Neural cell (in vitro differentiated cells): Measurements from ENCODE around the gene AKT3. TPM values are rescaled to one million over a fixed set of nuclear protein-coding genes. Genes with fewer than 3 reads are reported as not detected.
A peak's percentile ranks its signal among the peaks of the same experiment; 100 is the strongest.

Experiments used
- H2AFZ ChIP-seq: fragments of 200-600, 300-800 bp; sonication (generic), shearing (Covaris generic); 2 replicates; pipeline ENCODE4 v1.6.0; 2014; ENCODE audit warnings: low read depth, mild to moderate bottlenecking, antibody characterized with exemption, low read length, moderate library complexity
- H3F3A ChIP-seq: fragments of 200-600 bp; shearing (Covaris generic); 2 replicates; pipeline ENCODE4 v1.6.1; 2016; ENCODE audit warnings: mild to moderate bottlenecking, moderate library complexity, mixed read lengths, antibody characterized with exemption, low read length; ENCODE audit not compliant: insufficient read depth, poor library complexity, severe bottlenecking
- H3K27ac ChIP-seq: fragments of 200-600, 300-800 bp; sonication (generic), shearing (Covaris generic); 2 replicates; pipeline ENCODE4 v1.5.1; 2014; ENCODE audit warnings: mild to moderate bottlenecking, low read length, moderate library complexity
- H3K27me3 ChIP-seq: fragments of 300-800, 200-600 bp; sonication (generic), shearing (Covaris generic); 2 replicates; pipeline ENCODE4 v1.6.0; 2014; ENCODE audit warnings: mild to moderate bottlenecking, low read depth, low read length, moderate library complexity; ENCODE audit not compliant: insufficient read depth
- H3K36me3 ChIP-seq: fragments of 300-800, 200-600 bp; sonication (generic), shearing (Covaris generic); 2 replicates; pipeline ENCODE4 v1.5.1; 2014; ENCODE audit warnings: mild to moderate bottlenecking, antibody characterized with exemption, low read length, moderate library complexity; ENCODE audit not compliant: insufficient read depth
- H3K4me2 ChIP-seq: fragments of 300-800, 200-600 bp; sonication (generic), shearing (Covaris generic); 2 replicates; pipeline ENCODE4 v1.6.0; 2014; ENCODE audit warnings: mild to moderate bottlenecking, low read length
- H3K4me3 ChIP-seq: fragments of 300-800, 200-600 bp; sonication (generic), shearing (Covaris generic); 2 replicates; pipeline ENCODE4 v1.5.1; 2014; ENCODE audit warnings: mild to moderate bottlenecking, low read length, moderate library complexity
- H3K79me2 ChIP-seq: fragments of 200-600 bp; shearing (Covaris generic); replicated peaks from 2 replicates; pipeline ENCODE4 v1.6.0; 2014; ENCODE audit warnings: mild to moderate bottlenecking, low read length, moderate library complexity; ENCODE audit not compliant: insufficient read depth
- H3K9ac ChIP-seq: fragments of 300-800, 200-600 bp; sonication (generic), shearing (Covaris generic); 2 replicates; pipeline ENCODE4 v1.6.1; 2016; ENCODE audit warnings: mild to moderate bottlenecking, low read length, mixed read lengths
- H3K9me2 ChIP-seq: fragments of 200-600 bp; shearing (Covaris generic); 2 replicates; pipeline ENCODE4 v1.6.1; 2016; ENCODE audit warnings: mild to moderate bottlenecking, low read length, mixed read lengths; ENCODE audit not compliant: insufficient read depth
- H3K9me3 ChIP-seq: fragments of 200-600, 300-800 bp; sonication (generic), shearing (Covaris generic); 2 replicates; pipeline ENCODE4 v1.6.1; 2016; ENCODE audit warnings: mild to moderate bottlenecking, mixed run types, low read length, moderate library complexity, mixed read lengths
- H4K20me1 ChIP-seq: fragments of 200-600 bp; shearing (Covaris generic); 2 replicates; pipeline ENCODE4 v1.6.1; 2016; ENCODE audit warnings: mild to moderate bottlenecking, mixed run types; ENCODE audit not compliant: insufficient read depth
- EP300 ChIP-seq: fragments of 450-650 bp; conservative IDR thresholded peaks from 2 replicates; pipeline ENCODE4 v1.6.1; 2014; ENCODE audit warnings: antibody characterized with exemption, mild to moderate bottlenecking, moderate library complexity; ENCODE audit not compliant: poor library complexity, severe bottlenecking
- MXI1 ChIP-seq: fragments of 450-650 bp; conservative IDR thresholded peaks from 2 replicates; pipeline ENCODE4 v1.6.1; 2014; ENCODE audit warnings: antibody characterized with exemption, mild to moderate bottlenecking; ENCODE audit not compliant: poor library complexity, severe bottlenecking
- POLR2AphosphoS5 ChIP-seq: IDR thresholded peaks from 2 replicates; pipeline ENCODE4 v1.6.1; 2012
- REST ChIP-seq: IDR thresholded peaks from 2 replicates; pipeline ENCODE4 v1.6.1; 2012; ENCODE audit warnings: borderline replicate concordance
- SMC3 ChIP-seq: fragments of 450-650 bp; conservative IDR thresholded peaks from 2 replicates; pipeline ENCODE4 v1.6.1; 2014; ENCODE audit warnings: antibody characterized with exemption, mild to moderate bottlenecking, moderate library complexity; ENCODE audit not compliant: poor library complexity
- polyA plus RNA-seq: library from polyadenylated mRNA; depleted of rRNA; stranded (reverse); fragments of >200 nt; gene quantifications from 2 replicates; pipeline ENCODE4 v1.2.3, GENCODE V29; 2014
- TF ChIP-seq, protein P1 (sequence below): fragments of 450-650 bp; IDR thresholded peaks from 2 replicates; pipeline ENCODE4 v1.5.1; 2014; ENCODE audit warnings: antibody characterized with exemption, mild to moderate bottlenecking, moderate library complexity; ENCODE audit not compliant: poor library complexity, severe bottlenecking

Gene AKT3
- polyA plus RNA-seq, 1 donor from 2014 or later: 46.0 TPM

GRCh38 chr1:243477731-243478290 lies 372.2 kb downstream of the AKT3 start:
- Histone ChIP-seq H3K9me3 (no peaks in the 10 kb centered on the region), H2AFZ (no peak overlapping the region), H3F3A (no peaks in the 10 kb centered on the region), H3K36me3 (no peaks in the 10 kb centered on the region), H3K4me3 (no peak overlapping the region), H3K27ac (no peak overlapping the region), H4K20me1 (no peaks in the 10 kb centered on the region), H3K27me3 (peaks cover 3% of the 10 kb centered on the region), H3K4me2 (no peak overlapping the region), H3K9ac (no peak overlapping the region), H3K79me2 (no peaks in the 10 kb centered on the region), H3K9me2 (no peaks in the 10 kb centered on the region)
- TF ChIP-seq POLR2AphosphoS5 (no peak), SMC3 (no peak), EP300 (no peak), REST (no peak)
- TF ChIP-seq, protein P1, sequence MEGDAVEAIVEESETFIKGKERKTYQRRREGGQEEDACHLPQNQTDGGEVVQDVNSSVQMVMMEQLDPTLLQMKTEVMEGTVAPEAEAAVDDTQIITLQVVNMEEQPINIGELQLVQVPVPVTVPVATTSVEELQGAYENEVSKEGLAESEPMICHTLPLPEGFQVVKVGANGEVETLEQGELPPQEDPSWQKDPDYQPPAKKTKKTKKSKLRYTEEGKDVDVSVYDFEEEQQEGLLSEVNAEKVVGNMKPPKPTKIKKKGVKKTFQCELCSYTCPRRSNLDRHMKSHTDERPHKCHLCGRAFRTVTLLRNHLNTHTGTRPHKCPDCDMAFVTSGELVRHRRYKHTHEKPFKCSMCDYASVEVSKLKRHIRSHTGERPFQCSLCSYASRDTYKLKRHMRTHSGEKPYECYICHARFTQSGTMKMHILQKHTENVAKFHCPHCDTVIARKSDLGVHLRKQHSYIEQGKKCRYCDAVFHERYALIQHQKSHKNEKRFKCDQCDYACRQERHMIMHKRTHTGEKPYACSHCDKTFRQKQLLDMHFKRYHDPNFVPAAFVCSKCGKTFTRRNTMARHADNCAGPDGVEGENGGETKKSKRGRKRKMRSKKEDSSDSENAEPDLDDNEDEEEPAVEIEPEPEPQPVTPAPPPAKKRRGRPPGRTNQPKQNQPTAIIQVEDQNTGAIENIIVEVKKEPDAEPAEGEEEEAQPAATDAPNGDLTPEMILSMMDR: no peak

- H3K9me2 ChIP-seq: no peaks in the 10 kb centered on the region
- no peaks in the 10 kb centered on the region for H3K36me3 ChIP-seq
- no peak overlapping the region for H3K4me2 ChIP-seq
- H3K9me3 ChIP-seq: no peaks in the 10 kb centered on the region
- no peaks in the 10 kb centered on the region for H3K79me2 ChIP-seq
- TF ChIP-seq, protein P1: peak; percentile 42
- TF ChIP-seq MXI1 (no peak), SMC3 (peak; percentile 51)
- no peaks in the 10 kb centered on the region for H4K20me1 ChIP-seq
- H3K9ac ChIP-seq: no peak overlapping the region
- no peak overlapping the region for H3K27ac ChIP-seq
- no peak overlapping the region for H2AFZ ChIP-seq
- H3K4me3 ChIP-seq: no peak overlapping the region
- H3K27me3 ChIP-seq: no peaks in the 10 kb centered on the region
- H3F3A ChIP-seq: no peaks in the 10 kb centered on the region
Observed at GRCh38 chr1:243475966-243476365, 374.1 kb downstream of the AKT3 start.
